Mesendoderm (in vitro differentiated cells): Measurements from ENCODE around the gene KTN1.

Experiments used
- DNase-seq: peaks from one replicate; pipeline ENCODE4 v3.0.0; 2013
- H2AK5ac ChIP-seq: 2 replicates; pipeline ENCODE4 v1.6.1; 2013; ENCODE audit warnings: low read length, inconsistent platforms
- H2BK120ac ChIP-seq: 2 replicates; pipeline ENCODE4 v1.6.1; 2013; ENCODE audit warnings: low read depth, mild to moderate bottlenecking, low read length, moderate library complexity, mixed read lengths
- H2BK15ac ChIP-seq: replicated peaks from 2 replicates; pipeline ENCODE4 v1.6.1; 2013; ENCODE audit warnings: low read depth, mild to moderate bottlenecking, moderate library complexity
- H2BK5ac ChIP-seq: 2 replicates; pipeline ENCODE4 v1.6.1; 2013; ENCODE audit warnings: low read length, inconsistent platforms
- H3K18ac ChIP-seq: 2 replicates; pipeline ENCODE4 v1.6.1; 2013; ENCODE audit warnings: mild to moderate bottlenecking, low read length, mixed read lengths
- H3K23ac ChIP-seq: one replicate; pipeline ENCODE4 v1.6.1; 2013; ENCODE audit warnings: low read length
- H3K27ac ChIP-seq: 2 replicates; pipeline ENCODE4 v1.5.1; 2013; ENCODE audit warnings: low read depth, mild to moderate bottlenecking, inconsistent platforms, low read length, moderate library complexity
- H3K27me3 ChIP-seq: 2 replicates; pipeline ENCODE4 v1.6.1; 2013; ENCODE audit warnings: low read length, control low read depth, mild to moderate bottlenecking, inconsistent platforms; ENCODE audit not compliant: insufficient read depth, poor library complexity
- H3K36me3 ChIP-seq: 2 replicates; pipeline ENCODE4 v1.6.1; 2013; ENCODE audit warnings: low read length, inconsistent platforms; ENCODE audit not compliant: control insufficient read depth, insufficient read depth
- H3K4ac ChIP-seq: one replicate; pipeline ENCODE4 v1.6.1; 2013; ENCODE audit warnings: low read depth, mild to moderate bottlenecking, low read length, moderate library complexity
- H3K4me1 ChIP-seq: 2 replicates; pipeline ENCODE4 v1.6.1; 2013; ENCODE audit warnings: low read depth, low read length, inconsistent platforms; ENCODE audit not compliant: control insufficient read depth
- H3K4me2 ChIP-seq: 2 replicates; pipeline ENCODE4 v1.6.1; 2013; ENCODE audit warnings: low read length
- H3K4me3 ChIP-seq: 2 replicates; pipeline ENCODE4 v1.5.1; 2013; ENCODE audit warnings: mild to moderate bottlenecking, low read length
- H3K56ac ChIP-seq: one replicate; pipeline ENCODE4 v1.6.1; 2013; ENCODE audit warnings: low read length
- H3K79me1 ChIP-seq: 2 replicates; pipeline ENCODE4 v1.6.1; 2013; ENCODE audit warnings: low read length, inconsistent platforms
- H3K79me2 ChIP-seq: 2 replicates; pipeline ENCODE4 v1.6.1; 2013; ENCODE audit warnings: mild to moderate bottlenecking, low read length; ENCODE audit not compliant: control insufficient read depth, insufficient read depth
- H3K9ac ChIP-seq: 2 replicates; pipeline ENCODE4 v1.6.1; 2013; ENCODE audit warnings: low read length, inconsistent platforms
- H4K5ac ChIP-seq: one replicate; pipeline ENCODE4 v1.6.1; 2013; ENCODE audit warnings: low read length
- H4K8ac ChIP-seq: one replicate; pipeline ENCODE4 v1.6.1; 2013; ENCODE audit warnings: low read depth, mild to moderate bottlenecking, control low read depth, low read length, moderate library complexity
- WGBS: extraction: QIAGEN DNeasy Blood & Tissue Kit; methylation state at CpG from one replicate; pipeline ENCODE4 v1.1.7; 2013; ENCODE audit warnings: low lambda C conversion rate, missing lambda C conversion rate; ENCODE audit not compliant: insufficient coverage; ENCODE audit errors: extremely low coverage; 5-methylcytosine and 5-hydroxymethylcytosine counted together

Gene KTN1

DNA sequence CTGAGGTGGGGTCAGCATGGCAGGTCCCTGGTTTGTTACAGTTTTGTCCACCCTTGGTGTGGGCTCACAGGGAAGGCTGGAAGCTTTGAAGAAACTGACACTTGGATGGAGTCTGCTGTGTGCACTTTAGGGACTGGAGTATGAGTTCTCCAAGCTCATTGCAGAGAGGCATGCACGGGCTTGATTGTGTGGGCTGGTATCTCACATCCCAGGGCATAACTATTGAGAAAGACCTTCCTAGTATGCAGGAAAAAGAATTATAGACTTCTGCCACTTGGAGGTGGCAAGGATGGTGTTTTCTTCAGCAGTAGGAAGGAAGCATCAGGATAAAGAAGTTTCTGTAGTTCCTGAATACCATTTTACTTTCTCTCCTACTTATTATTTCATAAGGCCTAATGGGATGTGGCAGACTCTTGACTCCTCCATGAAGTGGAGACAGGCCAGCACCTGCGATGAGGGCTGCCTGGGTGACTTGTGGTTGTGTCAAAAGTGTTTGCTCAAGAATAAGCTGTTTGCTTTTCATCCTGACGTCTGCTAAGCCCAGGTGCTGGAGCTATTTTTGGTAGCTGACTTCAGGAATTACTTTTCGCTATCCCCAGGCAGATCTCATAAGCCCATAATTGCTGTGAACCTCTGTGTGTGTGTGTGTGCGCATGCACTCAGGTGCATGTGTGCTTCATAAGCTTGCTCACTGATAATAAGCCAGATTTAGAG, 125.8 kb downstream of the KTN1 start:
- H3K9ac ChIP-seq = no peak overlapping the region
- no peaks in the 10 kb centered on the region for H3K79me1 ChIP-seq
- WGBS = no CpG with 5 or more reads among the region's 5 CpGs
- no peak overlapping the region for H2BK5ac ChIP-seq
- no peak overlapping the region for H3K4me3 ChIP-seq
- no peak overlapping the region for H2BK120ac ChIP-seq
- no peaks in the 10 kb centered on the region for H3K27me3 ChIP-seq
- DNase-seq = no peak
- H3K56ac ChIP-seq = no peak overlapping the region
- no peak overlapping the region for H3K4me2 ChIP-seq
- H3K79me2 ChIP-seq = no peaks in the 10 kb centered on the region
- no peak overlapping the region for H4K8ac ChIP-seq
- no peak overlapping the region for H2BK15ac ChIP-seq
- H3K36me3 ChIP-seq = no peaks in the 10 kb centered on the region
- no peak overlapping the region for H3K27ac ChIP-seq
- no peak overlapping the region for H3K23ac ChIP-seq
- no peak overlapping the region for H2AK5ac ChIP-seq
- H3K18ac ChIP-seq = no peak overlapping the region
- no peak overlapping the region for H3K4ac ChIP-seq
- H4K5ac ChIP-seq = no peak overlapping the region
- H3K4me1 ChIP-seq = no peaks in the 10 kb centered on the region

DNA sequence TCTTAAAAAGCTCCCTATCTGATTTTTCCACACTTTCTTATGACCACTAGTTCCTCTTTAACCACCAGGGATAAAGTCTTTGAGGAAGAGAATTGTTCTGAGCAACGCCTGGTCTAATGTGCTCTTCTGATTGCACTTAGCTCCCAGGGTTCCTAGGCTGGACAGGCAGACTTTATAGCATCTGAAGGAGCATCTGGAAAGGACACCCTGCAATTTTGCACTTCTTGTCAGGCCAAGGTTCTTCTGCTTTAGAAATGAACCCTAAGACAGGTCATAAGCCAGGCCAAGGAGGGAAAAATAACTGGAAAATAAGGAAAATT, 126.3 kb downstream of the KTN1 start:
- no peak overlapping the region for H3K4me2 ChIP-seq
- H3K4ac ChIP-seq = no peak overlapping the region
- no peak overlapping the region for H4K5ac ChIP-seq
- no CpG with 5 or more reads among the region's 1 CpG for WGBS
- no peak overlapping the region for H3K4me3 ChIP-seq
- no peaks in the 10 kb centered on the region for H3K27me3 ChIP-seq
- no peak overlapping the region for H3K9ac ChIP-seq
- DNase-seq = no peak
- no peak overlapping the region for H3K56ac ChIP-seq
- no peak overlapping the region for H2AK5ac ChIP-seq
- H4K8ac ChIP-seq = no peak overlapping the region
- H3K23ac ChIP-seq = no peak overlapping the region
- H3K79me1 ChIP-seq = no peaks in the 10 kb centered on the region
- H3K27ac ChIP-seq = no peak overlapping the region
- no peaks in the 10 kb centered on the region for H3K79me2 ChIP-seq
- no peak overlapping the region for H2BK5ac ChIP-seq
- H3K18ac ChIP-seq = no peak overlapping the region
- no peaks in the 10 kb centered on the region for H3K36me3 ChIP-seq
- no peaks in the 10 kb centered on the region for H3K4me1 ChIP-seq
- no peak overlapping the region for H2BK15ac ChIP-seq
- H2BK120ac ChIP-seq = no peak overlapping the region

DNA sequence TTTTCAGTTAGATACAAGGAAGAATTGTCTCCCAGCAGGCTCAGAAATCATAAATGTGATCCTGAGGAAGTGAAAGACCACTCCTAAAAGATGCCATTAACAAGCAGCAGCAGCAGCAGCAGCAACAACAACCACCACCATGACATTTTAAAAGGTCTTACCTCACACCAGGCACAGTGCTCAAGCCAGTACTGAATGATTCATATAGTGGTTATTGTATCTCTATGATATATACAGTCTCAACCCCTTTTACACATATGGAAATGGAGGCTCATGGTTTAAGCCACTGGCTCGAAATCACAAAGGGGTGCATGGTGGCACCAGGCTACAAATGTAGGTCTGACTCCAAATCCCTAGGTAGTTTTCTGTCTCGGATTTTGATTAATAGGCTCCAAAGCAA, 126.9 kb downstream of the KTN1 start:
- no peaks in the 10 kb centered on the region for H3K27me3 ChIP-seq
- no peaks in the 10 kb centered on the region for H3K79me1 ChIP-seq
- no peak overlapping the region for H2AK5ac ChIP-seq
- no peak overlapping the region for H2BK5ac ChIP-seq
- no CpG with 5 or more reads among the region's 2 CpGs for WGBS
- DNase-seq = no peak
- no peak overlapping the region for H3K18ac ChIP-seq
- no peak overlapping the region for H3K4ac ChIP-seq
- no peak overlapping the region for H2BK15ac ChIP-seq
- no peak overlapping the region for H2BK120ac ChIP-seq
- no peak overlapping the region for H3K27ac ChIP-seq
- no peaks in the 10 kb centered on the region for H3K4me1 ChIP-seq
- H3K9ac ChIP-seq = no peak overlapping the region
- H3K4me3 ChIP-seq = no peak overlapping the region
- H3K79me2 ChIP-seq = no peaks in the 10 kb centered on the region
- no peak overlapping the region for H3K4me2 ChIP-seq
- no peaks in the 10 kb centered on the region for H3K36me3 ChIP-seq
- no peak overlapping the region for H3K23ac ChIP-seq
- no peak overlapping the region for H3K56ac ChIP-seq
- H4K5ac ChIP-seq = no peak overlapping the region
- no peak overlapping the region for H4K8ac ChIP-seq

DNA sequence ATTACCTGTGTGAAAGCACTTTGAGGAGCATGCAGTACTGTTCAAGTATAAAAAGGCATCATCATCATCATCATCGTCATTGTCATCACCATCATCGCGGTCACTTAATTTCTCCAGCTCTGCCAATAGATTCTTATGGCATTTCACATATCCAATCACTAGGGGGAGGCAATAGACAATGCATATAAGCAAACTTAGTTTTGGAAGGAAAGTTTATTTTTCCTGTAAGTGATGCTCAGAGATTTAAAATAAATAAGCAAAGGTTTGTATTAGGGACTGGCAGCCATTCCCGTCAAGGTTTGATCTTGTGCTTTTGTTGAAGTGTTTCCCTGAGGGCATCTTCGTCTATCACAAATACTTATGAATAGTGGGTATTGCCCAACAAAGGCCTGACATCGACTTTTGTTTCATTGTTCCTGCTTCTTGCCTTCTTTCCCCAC, 127.4 kb downstream of the KTN1 start:
- H4K5ac ChIP-seq = no peak overlapping the region
- no peak overlapping the region for H3K56ac ChIP-seq
- H3K4me1 ChIP-seq = no peaks in the 10 kb centered on the region
- no peaks in the 10 kb centered on the region for H3K27me3 ChIP-seq
- no peak overlapping the region for H3K18ac ChIP-seq
- no peak overlapping the region for H4K8ac ChIP-seq
- WGBS = no CpG with 5 or more reads among the region's 6 CpGs
- no peak overlapping the region for H3K4me2 ChIP-seq
- peak; percentile 31 for DNase-seq
- no peak overlapping the region for H3K9ac ChIP-seq
- no peak overlapping the region for H3K4me3 ChIP-seq
- H2BK15ac ChIP-seq = no peak overlapping the region
- H3K27ac ChIP-seq = no peak overlapping the region
- no peak overlapping the region for H3K23ac ChIP-seq
- H2BK5ac ChIP-seq = no peak overlapping the region
- H3K4ac ChIP-seq = no peak overlapping the region
- H3K79me2 ChIP-seq = no peaks in the 10 kb centered on the region
- H2BK120ac ChIP-seq = no peak overlapping the region
- H2AK5ac ChIP-seq = no peak overlapping the region
- H3K36me3 ChIP-seq = no peaks in the 10 kb centered on the region
- no peaks in the 10 kb centered on the region for H3K79me1 ChIP-seq

DNA sequence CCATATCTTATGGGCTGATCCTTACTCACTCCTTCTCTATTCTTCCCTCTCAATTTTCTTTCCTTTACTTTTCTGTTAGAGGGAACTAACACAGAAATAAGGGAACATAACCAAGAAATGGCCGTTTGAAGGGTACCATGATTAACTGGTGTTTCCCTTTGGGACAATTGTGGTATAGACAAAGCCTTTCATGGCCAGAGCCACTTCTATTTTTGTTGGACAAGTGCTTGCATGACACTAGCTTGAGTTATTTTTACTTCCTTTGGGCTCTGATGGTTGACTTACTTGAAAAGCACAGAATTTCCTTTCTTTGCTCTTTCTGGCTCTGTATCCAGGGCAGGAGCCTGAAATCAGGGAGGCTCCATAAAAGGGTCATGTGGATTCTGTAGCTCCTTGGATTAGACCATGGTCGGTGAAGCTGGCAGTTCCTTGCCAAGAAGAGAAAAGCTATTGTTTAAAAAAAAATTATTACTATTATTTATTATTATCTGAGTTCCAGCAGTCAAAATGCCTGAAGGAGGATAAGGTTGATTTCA, 130.6 kb downstream of the KTN1 start:
- Histone ChIP-seq H2AK5ac (no peak overlapping the region), H2BK15ac (no peak overlapping the region), H3K79me1 (no peaks in the 10 kb centered on the region), H3K79me2 (no peaks in the 10 kb centered on the region), H3K4me3 (no peak overlapping the region), H3K18ac (no peak overlapping the region), H2BK120ac (no peak overlapping the region), H3K4me1 (no peaks in the 10 kb centered on the region), H3K9ac (no peak overlapping the region), H3K4ac (no peak overlapping the region), H2BK5ac (no peak overlapping the region), H4K8ac (no peak overlapping the region), H3K23ac (no peak overlapping the region), H3K27ac (no peak overlapping the region), H3K56ac (no peak overlapping the region), H3K4me2 (no peak overlapping the region), H3K36me3 (no peaks in the 10 kb centered on the region), H4K5ac (no peak overlapping the region), H3K27me3 (no peaks in the 10 kb centered on the region)
- no CpG with 5 or more reads among the region's 2 CpGs for whole genome bisulfite sequencing
- no peak for DNase-seq
